Measurements from ENCODE around the gene ACSL1. TPM values are rescaled to one million over a fixed set of nuclear protein-coding genes. Genes with fewer than 3 reads are reported as not detected.

ACSL1 gene
- total and polyA plus RNA-seq, 9 of the 15 experiments (the other 6 are each of a cell fraction or from before 2014, with no cell fraction given): 6.7 to 24.1 (median 15.0) TPM

- TF ChIP-seq ZNF592 (IDR thresholded peaks at IDR 0.05) (0 out of 2 replicates have a peak, but pooled peaks have one; percentile 57), EZH2 (IDR thresholded peaks at IDR 0.05; ENCODE audit: borderline replicate concordance, low read depth, low read length) (no peak), HDGF (IDR thresholded peaks at IDR 0.05) (peak; percentile 28; the same call in 1 of the 2 replicates), TAL1 (IDR thresholded peaks at IDR 0.05) (peak; percentile 53; the same call in 1 of the 2 replicates), THAP7 (CRISPR knock-in tag; IDR thresholded peaks at IDR 0.05) (no peak), MTF1 (CRISPR knock-in tag; IDR thresholded peaks at IDR 0.05; ENCODE audit: borderline replicate concordance) (no peak), ZNF324 (CRISPR knock-in tag; IDR thresholded peaks at IDR 0.05) (no peak)
- TF ChIP-seq, protein P1, sequence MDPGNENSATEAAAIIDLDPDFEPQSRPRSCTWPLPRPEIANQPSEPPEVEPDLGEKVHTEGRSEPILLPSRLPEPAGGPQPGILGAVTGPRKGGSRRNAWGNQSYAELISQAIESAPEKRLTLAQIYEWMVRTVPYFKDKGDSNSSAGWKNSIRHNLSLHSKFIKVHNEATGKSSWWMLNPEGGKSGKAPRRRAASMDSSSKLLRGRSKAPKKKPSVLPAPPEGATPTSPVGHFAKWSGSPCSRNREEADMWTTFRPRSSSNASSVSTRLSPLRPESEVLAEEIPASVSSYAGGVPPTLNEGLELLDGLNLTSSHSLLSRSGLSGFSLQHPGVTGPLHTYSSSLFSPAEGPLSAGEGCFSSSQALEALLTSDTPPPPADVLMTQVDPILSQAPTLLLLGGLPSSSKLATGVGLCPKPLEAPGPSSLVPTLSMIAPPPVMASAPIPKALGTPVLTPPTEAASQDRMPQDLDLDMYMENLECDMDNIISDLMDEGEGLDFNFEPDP (CRISPR knock-in tag; IDR thresholded peaks at IDR 0.05): no peak
- TF ChIP-seq, protein P2, sequence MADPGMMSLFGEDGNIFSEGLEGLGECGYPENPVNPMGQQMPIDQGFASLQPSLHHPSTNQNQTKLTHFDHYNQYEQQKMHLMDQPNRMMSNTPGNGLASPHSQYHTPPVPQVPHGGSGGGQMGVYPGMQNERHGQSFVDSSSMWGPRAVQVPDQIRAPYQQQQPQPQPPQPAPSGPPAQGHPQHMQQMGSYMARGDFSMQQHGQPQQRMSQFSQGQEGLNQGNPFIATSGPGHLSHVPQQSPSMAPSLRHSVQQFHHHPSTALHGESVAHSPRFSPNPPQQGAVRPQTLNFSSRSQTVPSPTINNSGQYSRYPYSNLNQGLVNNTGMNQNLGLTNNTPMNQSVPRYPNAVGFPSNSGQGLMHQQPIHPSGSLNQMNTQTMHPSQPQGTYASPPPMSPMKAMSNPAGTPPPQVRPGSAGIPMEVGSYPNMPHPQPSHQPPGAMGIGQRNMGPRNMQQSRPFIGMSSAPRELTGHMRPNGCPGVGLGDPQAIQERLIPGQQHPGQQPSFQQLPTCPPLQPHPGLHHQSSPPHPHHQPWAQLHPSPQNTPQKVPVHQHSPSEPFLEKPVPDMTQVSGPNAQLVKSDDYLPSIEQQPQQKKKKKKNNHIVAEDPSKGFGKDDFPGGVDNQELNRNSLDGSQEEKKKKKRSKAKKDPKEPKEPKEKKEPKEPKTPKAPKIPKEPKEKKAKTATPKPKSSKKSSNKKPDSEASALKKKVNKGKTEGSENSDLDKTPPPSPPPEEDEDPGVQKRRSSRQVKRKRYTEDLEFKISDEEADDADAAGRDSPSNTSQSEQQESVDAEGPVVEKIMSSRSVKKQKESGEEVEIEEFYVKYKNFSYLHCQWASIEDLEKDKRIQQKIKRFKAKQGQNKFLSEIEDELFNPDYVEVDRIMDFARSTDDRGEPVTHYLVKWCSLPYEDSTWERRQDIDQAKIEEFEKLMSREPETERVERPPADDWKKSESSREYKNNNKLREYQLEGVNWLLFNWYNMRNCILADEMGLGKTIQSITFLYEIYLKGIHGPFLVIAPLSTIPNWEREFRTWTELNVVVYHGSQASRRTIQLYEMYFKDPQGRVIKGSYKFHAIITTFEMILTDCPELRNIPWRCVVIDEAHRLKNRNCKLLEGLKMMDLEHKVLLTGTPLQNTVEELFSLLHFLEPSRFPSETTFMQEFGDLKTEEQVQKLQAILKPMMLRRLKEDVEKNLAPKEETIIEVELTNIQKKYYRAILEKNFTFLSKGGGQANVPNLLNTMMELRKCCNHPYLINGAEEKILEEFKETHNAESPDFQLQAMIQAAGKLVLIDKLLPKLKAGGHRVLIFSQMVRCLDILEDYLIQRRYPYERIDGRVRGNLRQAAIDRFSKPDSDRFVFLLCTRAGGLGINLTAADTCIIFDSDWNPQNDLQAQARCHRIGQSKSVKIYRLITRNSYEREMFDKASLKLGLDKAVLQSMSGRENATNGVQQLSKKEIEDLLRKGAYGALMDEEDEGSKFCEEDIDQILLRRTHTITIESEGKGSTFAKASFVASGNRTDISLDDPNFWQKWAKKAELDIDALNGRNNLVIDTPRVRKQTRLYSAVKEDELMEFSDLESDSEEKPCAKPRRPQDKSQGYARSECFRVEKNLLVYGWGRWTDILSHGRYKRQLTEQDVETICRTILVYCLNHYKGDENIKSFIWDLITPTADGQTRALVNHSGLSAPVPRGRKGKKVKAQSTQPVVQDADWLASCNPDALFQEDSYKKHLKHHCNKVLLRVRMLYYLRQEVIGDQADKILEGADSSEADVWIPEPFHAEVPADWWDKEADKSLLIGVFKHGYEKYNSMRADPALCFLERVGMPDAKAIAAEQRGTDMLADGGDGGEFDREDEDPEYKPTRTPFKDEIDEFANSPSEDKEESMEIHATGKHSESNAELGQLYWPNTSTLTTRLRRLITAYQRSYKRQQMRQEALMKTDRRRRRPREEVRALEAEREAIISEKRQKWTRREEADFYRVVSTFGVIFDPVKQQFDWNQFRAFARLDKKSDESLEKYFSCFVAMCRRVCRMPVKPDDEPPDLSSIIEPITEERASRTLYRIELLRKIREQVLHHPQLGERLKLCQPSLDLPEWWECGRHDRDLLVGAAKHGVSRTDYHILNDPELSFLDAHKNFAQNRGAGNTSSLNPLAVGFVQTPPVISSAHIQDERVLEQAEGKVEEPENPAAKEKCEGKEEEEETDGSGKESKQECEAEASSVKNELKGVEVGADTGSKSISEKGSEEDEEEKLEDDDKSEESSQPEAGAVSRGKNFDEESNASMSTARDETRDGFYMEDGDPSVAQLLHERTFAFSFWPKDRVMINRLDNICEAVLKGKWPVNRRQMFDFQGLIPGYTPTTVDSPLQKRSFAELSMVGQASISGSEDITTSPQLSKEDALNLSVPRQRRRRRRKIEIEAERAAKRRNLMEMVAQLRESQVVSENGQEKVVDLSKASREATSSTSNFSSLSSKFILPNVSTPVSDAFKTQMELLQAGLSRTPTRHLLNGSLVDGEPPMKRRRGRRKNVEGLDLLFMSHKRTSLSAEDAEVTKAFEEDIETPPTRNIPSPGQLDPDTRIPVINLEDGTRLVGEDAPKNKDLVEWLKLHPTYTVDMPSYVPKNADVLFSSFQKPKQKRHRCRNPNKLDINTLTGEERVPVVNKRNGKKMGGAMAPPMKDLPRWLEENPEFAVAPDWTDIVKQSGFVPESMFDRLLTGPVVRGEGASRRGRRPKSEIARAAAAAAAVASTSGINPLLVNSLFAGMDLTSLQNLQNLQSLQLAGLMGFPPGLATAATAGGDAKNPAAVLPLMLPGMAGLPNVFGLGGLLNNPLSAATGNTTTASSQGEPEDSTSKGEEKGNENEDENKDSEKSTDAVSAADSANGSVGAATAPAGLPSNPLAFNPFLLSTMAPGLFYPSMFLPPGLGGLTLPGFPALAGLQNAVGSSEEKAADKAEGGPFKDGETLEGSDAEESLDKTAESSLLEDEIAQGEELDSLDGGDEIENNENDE (IDR thresholded peaks at IDR 0.05; ENCODE audit: low read depth, low read length): no peak
Measured at GRCh38 chr4:184815046-184815877, 10.5 kb downstream of the ACSL1 start (continued).

All from K562 (cell line).